Heart right ventricle (tissue), 16 donors: ENCODE data around the gene BARD1. TPM values are rescaled to one million over a fixed set of nuclear protein-coding genes. Genes with fewer than 3 reads are reported as not detected.
"Not testable (repeated sequence)": the region's sequence is repeated elsewhere in the genome, so short reads cannot be mapped to it uniquely, and the experiment has no call there.

Experiments used
- ATAC-seq, 8 donors: fragments of 200-7000 bp; cut with Tn5 transposase; one replicate each; pipeline ENCODE4 v1.9.1; 2020; ENCODE audit warnings: mild to moderate bottlenecking in 8 of 8, moderate library complexity in 8 of 8, moderate number of reproducible peaks in 1 of 8
- DNase-seq, 2 donors: peaks; one replicate each; pipeline ENCODE4 v3.0.0-alpha.2; 2020
- H3K27ac ChIP-seq, 10 donors: fragments of 200-600 bp; sonication (generic) in 2 of 10; one replicate each; pipeline versions ENCODE4 v1.5.0 to v1.8.0; 2020 to 2022; ENCODE audit warnings: mild to moderate bottlenecking in 3 of 10
- H3K27me3 ChIP-seq, 7 donors: fragments of 200-600 bp; one replicate each; pipeline ENCODE4 v1.8.0; 2021 to 2022; ENCODE audit warnings: mild to moderate bottlenecking in 2 of 7
- H3K36me3 ChIP-seq, 9 donors: fragments of 200-600 bp; sonication (generic) in 1 of 9; one replicate each; pipeline versions ENCODE4 v1.5.0 to v1.8.0; 2020 to 2022; ENCODE audit warnings: mild to moderate bottlenecking in 2 of 9
- H3K4me1 ChIP-seq, 9 donors: fragments of 200-600 bp; sonication (generic) in 1 of 9; one replicate each; pipeline versions ENCODE4 v1.5.0 to v1.8.0; 2020 to 2022; ENCODE audit warnings: mild to moderate bottlenecking in 4 of 9
- H3K4me3 ChIP-seq, 10 donors: fragments of 200-600 bp; sonication (generic) in 2 of 10; one replicate each; pipeline versions ENCODE4 v1.5.0 to v1.8.0; 2020 to 2022; ENCODE audit warnings: mild to moderate bottlenecking in 7 of 10, moderate library complexity in 2 of 10
- H3K9me3 ChIP-seq, 11 donors: fragments of 200-600 bp in 10 of 11; sonication (generic) in 2 of 11; one replicate each; pipeline versions ENCODE4 v1.5.0 to v1.8.0; 2013 to 2022; ENCODE audit warnings: mild to moderate bottlenecking in 2 of 11, control low read depth in 1 of 11, moderate library complexity in 1 of 11
- CTCF ChIP-seq, 9 donors: fragments of 200-600 bp; sonication (generic) in 2 of 9; IDR thresholded peaks; one replicate each; pipeline versions ENCODE4 v1.5.0 to v1.8.0; 2021 to 2022; ENCODE audit warnings: antibody characterized with exemption in 9 of 9, mild to moderate bottlenecking in 5 of 9, moderate library complexity in 1 of 9
- WGBS, 2 donors: extraction: QIAGEN DNeasy Blood & Tissue Kit; methylation state at CpG; one replicate each; pipeline ENCODE4 v1.1.7; 2013; ENCODE audit warnings: inconsistent platforms in 1 of 2; 5-methylcytosine and 5-hydroxymethylcytosine counted together
- intact Hi-C, 10 donors: fragments of 100-400 bp; cut with DNase I; formaldehyde crosslinking; loops; one replicate each; pipeline versions ENCODE4 v1.11.1 to v1.14.2; 2022
- polyA plus RNA-seq, 2 donors: library from polyadenylated mRNA; stranded (reverse); fragments of 200-250 nt; gene quantifications; one replicate each; pipeline ENCODE4 v1.2.3, GENCODE V29; 2013
- total RNA-seq, 10 donors: library from RNA; stranded (reverse); fragmentation: NEBNext Ultra II Directional in 3 of 10; extraction: Animal tissue kit (Norgen Biotek cat#: 25700) in 3 of 10; gene quantifications; one replicate each; pipeline versions ENCODE4 v1.2.1 to v1.2.4, GENCODE V29; 2021 to 2023
- donor health status: Arrhythmogenic right ventricular cardiomyopathy.
- donor health status: ischemic (EF 13 %, LVEDD 7.1; RV severe dilation, severe dysfunction).
- donor health status: healthy with polysubstance abuse.
- donor health status: DM: no; HTN: yes; CAD: no.
- donor health status: DM: no; HTN: no; CAD: no.
- donor health status: ischemic (EF 25% LVEDD 6.9; RV normal size, moderate dysfunction).
- donor health status: ischemic (EF 25% LVEDD 5.7; RV mildly dilated, moderate dysfunction).
- donor health status: healthy.
- donor health status: DM: yes; HTN: yes; CAD: no.
- donor health status: Ischemic cardiomyopathy.
- donor health status: ischemic (EF 35%, LVEDD 5.7; RV mildly dilated, moderate dysfunction).
- donor health status: nonischemic (EF 11% LVEDD 7.7; RV severe dilation, severe dysfunction).
- donor health status: DM: yes; HTN: yes; CAD: no.
- donor health status: PGD.
- donor health status: ischemic (EF 29% LVEDD 5.4; RV normal size, mild dysfunction).
- donor health status: nonischemic (EF 23%, LVEDD 6.1; RV moderate dilation, normal function).

Gene BARD1
- total and polyA plus RNA-seq, 12 donors, result 1.4 to 15.5 (median 8.7) TPM

GRCh38 chr2:214730800-214731407 is 78.6 kb downstream of the BARD1 start:
- intact Hi-C loops, result no loop called here
- H3K9me3 ChIP-seq, result no peaks in the 10 kb centered on the region
- DNase-seq (no peak), ATAC-seq (no peak)
- WGBS, 2 donors, result 58 to 73% methylated on average over 3 of the region's 3 CpGs
- no peak overlapping the region for H3K27ac ChIP-seq
- H3K4me1 ChIP-seq, result no peaks in the 10 kb centered on the region
- no peak for TF ChIP-seq CTCF (IDR thresholded peaks at IDR 0.05)
- no peaks in the 10 kb centered on the region for H3K27me3 ChIP-seq
- H3K4me3 ChIP-seq, result no peak overlapping the region
- H3K36me3 ChIP-seq, result peaks cover 0 to 47% (median 5%) of the 10 kb centered on the region in 9 donors

- no peak for ATAC-seq
- H3K27ac ChIP-seq, result no peak overlapping the region
- H3K27me3 ChIP-seq, result no peaks in the 10 kb centered on the region
- H3K9me3 ChIP-seq, result no peaks in the 10 kb centered on the region
- H3K36me3 ChIP-seq, result peaks cover 0 to 47% (median 5%) of the 10 kb centered on the region in 9 donors
- no peak overlapping the region for H3K4me3 ChIP-seq
- 53 to 69% methylated on average over 3 of the region's 3 CpGs for WGBS, 2 donors
- intact Hi-C loops, result no loop called here
- no peak for TF ChIP-seq CTCF (IDR thresholded peaks at IDR 0.05)
- no peaks in the 10 kb centered on the region for H3K4me1 ChIP-seq
- DNase-seq, result no peak
Observed at GRCh38 chr2:214730248-214730647, 79.2 kb downstream of the BARD1 start.

- no peaks in the 10 kb centered on the region for H3K27me3 ChIP-seq
- H3K4me3 ChIP-seq, result no peak overlapping the region
- intact Hi-C loops, result no loop called here
- H3K9me3 ChIP-seq, result peaks cover 0 to 10% (median 0%) of the 10 kb centered on the region in 11 donors
- no peak overlapping the region for H3K27ac ChIP-seq
- no peak for DNase-seq
- H3K36me3 ChIP-seq, result peaks cover 0 to 41% (median 5%) of the 10 kb centered on the region in 9 donors
- ATAC-seq, result no peak
- H3K4me1 ChIP-seq, result no peaks in the 10 kb centered on the region
- no peak for TF ChIP-seq CTCF (IDR thresholded peaks at IDR 0.05)
- WGBS, 2 donors, result 96 to 97% methylated on average over 1 of the region's 1 CpG
Observed at GRCh38 chr2:214724741-214725140, 84.7 kb downstream of the BARD1 start.

GRCh38 chr2:214717837-214718236 is 91.6 kb downstream of the BARD1 start:
- H3K9me3 ChIP-seq, H3K27ac ChIP-seq, DNase-seq, intact Hi-C loops, H3K4me3 ChIP-seq, ATAC-seq, H3K36me3 ChIP-seq, H3K27me3 ChIP-seq, H3K4me1 ChIP-seq: not testable (repeated sequence)
- 97 to 99% methylated on average over 3 of the region's 3 CpGs for WGBS, 2 donors

- 97% methylated on average over 12 of the region's 12 CpGs for WGBS, 2 donors
- intact Hi-C loops, result no loop called here
- H3K27ac ChIP-seq, result no peak overlapping the region
- no peaks in the 10 kb centered on the region for H3K36me3 ChIP-seq
- ATAC-seq (no peak), DNase-seq (no peak)
- H3K4me3 ChIP-seq, result no peak overlapping the region
- peaks cover 0 to 9% (median 0%) of the 10 kb centered on the region in 11 donors for H3K9me3 ChIP-seq
- no peak for TF ChIP-seq CTCF (IDR thresholded peaks at IDR 0.05)
- H3K27me3 ChIP-seq, result no peaks in the 10 kb centered on the region
- no peaks in the 10 kb centered on the region for H3K4me1 ChIP-seq
Observed at GRCh38 chr2:214716811-214717560, 92.5 kb downstream of the BARD1 start.
